SK-N-MC (cell line): ENCODE results near the gene OCEL1.

Experiments
- EZH2 ChIP-seq: fragments of 200-600 bp; sonication (generic); IDR thresholded peaks from one replicate; pipeline ENCODE4 v1.6.1; 2017; ENCODE audit warnings: antibody characterized with exemption
- FOXP2 ChIP-seq: optimal IDR thresholded peaks from 2 replicates; pipeline ENCODE3; 2011; ENCODE audit warnings: mild to moderate bottlenecking, moderate library complexity; ENCODE audit not compliant: insufficient read depth; ENCODE audit errors: extremely low read length, control extremely low read depth
- POLR2AphosphoS5 ChIP-seq: IDR thresholded peaks from 2 replicates; pipeline ENCODE4 v1.6.1; 2012; ENCODE audit warnings: mild to moderate bottlenecking, low read depth, low read length, borderline replicate concordance

GRCh38 chr19:17216058-17216670 lies 9.9 kb upstream of the OCEL1 start:
- no peak for TF ChIP-seq EZH2
- TF ChIP-seq POLR2AphosphoS5 = no peak
- TF ChIP-seq FOXP2 = no peak
